IMR-90 (cell line): Measurements from ENCODE around the gene ZNF793.

Experiments used
- BHLHE40 ChIP-seq: fragments of 150-350 bp; IDR thresholded peaks from 2 replicates; pipeline ENCODE4 v1.6.1; 2016; ENCODE audit warnings: mild to moderate bottlenecking, low read depth, low read length
- CEBPB ChIP-seq: IDR thresholded peaks from 2 replicates; pipeline ENCODE4 v1.6.1; 2012; ENCODE audit warnings: low read depth, low read length, improper control_type of control experiment
- MAZ ChIP-seq: IDR thresholded peaks from 2 replicates; pipeline ENCODE4 v1.6.1; 2012; ENCODE audit warnings: low read depth, mild to moderate bottlenecking, low read length, improper control_type of control experiment, moderate library complexity, borderline replicate concordance
- NFE2L2 ChIP-seq: fragments of 150-350 bp; IDR thresholded peaks from 2 replicates; pipeline ENCODE4 v1.6.1; 2016; ENCODE audit warnings: low read depth, mild to moderate bottlenecking, low read length
- POLR2A ChIP-seq: IDR thresholded peaks from 2 replicates; pipeline ENCODE4 v1.6.1; 2012; ENCODE audit warnings: mild to moderate bottlenecking, low read depth, low read length
- RAD21 ChIP-seq: IDR thresholded peaks from 2 replicates; pipeline ENCODE4 v1.6.1; 2012; ENCODE audit warnings: low read length, improper control_type of control experiment
- RCOR1 ChIP-seq: IDR thresholded peaks from 2 replicates; pipeline ENCODE4 v1.6.1; 2012; ENCODE audit warnings: mild to moderate bottlenecking, low read length, improper control_type of control experiment; ENCODE audit not compliant: insufficient replicate concordance
- RFX5 ChIP-seq: IDR thresholded peaks from 2 replicates; pipeline ENCODE4 v1.8.0; 2012; ENCODE audit warnings: low read depth, mild to moderate bottlenecking, low read length, moderate library complexity
- SMC3 ChIP-seq: fragments of 150-350 bp; IDR thresholded peaks from 2 replicates; pipeline ENCODE4 v1.6.1; 2016; ENCODE audit warnings: low read depth, mild to moderate bottlenecking, antibody characterized with exemption, low read length, moderate library complexity
- USF2 ChIP-seq: fragments of 150-350 bp; IDR thresholded peaks from 2 replicates; pipeline ENCODE4 v1.6.1; 2017; ENCODE audit warnings: mild to moderate bottlenecking, antibody characterized with exemption, low read length, low read depth
- TF ChIP-seq, protein P1 (sequence below): conservative IDR thresholded peaks from 2 replicates; pipeline ENCODE4 v1.5.1; 2012; ENCODE audit warnings: mild to moderate bottlenecking, low read depth, low read length, improper control_type of control experiment

- TF ChIP-seq, protein P1, sequence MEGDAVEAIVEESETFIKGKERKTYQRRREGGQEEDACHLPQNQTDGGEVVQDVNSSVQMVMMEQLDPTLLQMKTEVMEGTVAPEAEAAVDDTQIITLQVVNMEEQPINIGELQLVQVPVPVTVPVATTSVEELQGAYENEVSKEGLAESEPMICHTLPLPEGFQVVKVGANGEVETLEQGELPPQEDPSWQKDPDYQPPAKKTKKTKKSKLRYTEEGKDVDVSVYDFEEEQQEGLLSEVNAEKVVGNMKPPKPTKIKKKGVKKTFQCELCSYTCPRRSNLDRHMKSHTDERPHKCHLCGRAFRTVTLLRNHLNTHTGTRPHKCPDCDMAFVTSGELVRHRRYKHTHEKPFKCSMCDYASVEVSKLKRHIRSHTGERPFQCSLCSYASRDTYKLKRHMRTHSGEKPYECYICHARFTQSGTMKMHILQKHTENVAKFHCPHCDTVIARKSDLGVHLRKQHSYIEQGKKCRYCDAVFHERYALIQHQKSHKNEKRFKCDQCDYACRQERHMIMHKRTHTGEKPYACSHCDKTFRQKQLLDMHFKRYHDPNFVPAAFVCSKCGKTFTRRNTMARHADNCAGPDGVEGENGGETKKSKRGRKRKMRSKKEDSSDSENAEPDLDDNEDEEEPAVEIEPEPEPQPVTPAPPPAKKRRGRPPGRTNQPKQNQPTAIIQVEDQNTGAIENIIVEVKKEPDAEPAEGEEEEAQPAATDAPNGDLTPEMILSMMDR, result no peak
- TF ChIP-seq NFE2L2 (no peak), POLR2A (no peak), BHLHE40 (no peak), CEBPB (no peak), RFX5 (no peak), RAD21 (no peak), USF2 (no peak), MAZ (no peak), SMC3 (no peak), RCOR1 (no peak)
These were observed 58.6 kb downstream of the ZNF793 start for GRCh38 chr19:37565370-37565669.
